Activated CD4-positive, alpha-beta T cell treated with anti-CD3 and anti-CD28 coated beads, Interleukin-2, amount 50 U/mL, for 1 hour (primary cell): Measurements from ENCODE around the gene SNX5.
A peak's percentile ranks its signal among the peaks of the same experiment; 100 is the strongest.
"Not testable (repeated sequence)": the region's sequence is repeated elsewhere in the genome, so short reads cannot be mapped to it uniquely, and the experiment has no call there.

Experiments used
- DNase-seq: peaks from one replicate; pipeline ENCODE4 v3.0.0-alpha.2; 2020

The SNX5 gene

DNA sequence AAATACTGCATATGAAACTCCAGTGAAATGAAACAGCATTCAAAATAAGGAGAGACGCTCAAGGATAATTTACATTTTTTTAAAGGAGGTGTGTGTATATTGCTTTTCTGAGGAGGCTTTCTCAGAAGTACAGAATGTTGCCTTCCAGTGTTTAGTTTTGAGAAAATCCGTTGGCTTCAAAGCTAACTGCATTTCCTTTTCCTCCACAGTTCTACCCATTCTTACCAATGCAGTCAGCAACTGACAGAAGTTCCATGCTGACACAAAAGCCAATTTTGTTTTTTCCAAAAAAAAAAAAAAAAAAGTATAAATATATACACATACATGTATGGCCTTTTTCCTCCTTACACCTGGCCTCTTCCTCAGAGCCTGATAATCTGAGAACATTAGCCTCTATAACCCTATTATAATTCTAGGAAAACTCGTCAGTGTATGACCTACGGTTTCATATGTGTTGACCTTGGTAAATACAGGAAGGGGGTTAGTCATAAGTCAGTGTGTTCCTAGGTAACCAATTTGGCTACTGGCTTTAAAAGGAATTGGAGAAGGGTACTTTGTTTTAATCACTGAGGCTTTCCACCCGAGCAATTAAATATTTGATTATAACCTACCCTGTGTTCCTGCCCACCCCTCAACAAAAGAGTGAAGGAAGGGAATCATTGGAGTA is 24.4 kb upstream of the SNX5 start:
- DNase-seq = no peak

DNA sequence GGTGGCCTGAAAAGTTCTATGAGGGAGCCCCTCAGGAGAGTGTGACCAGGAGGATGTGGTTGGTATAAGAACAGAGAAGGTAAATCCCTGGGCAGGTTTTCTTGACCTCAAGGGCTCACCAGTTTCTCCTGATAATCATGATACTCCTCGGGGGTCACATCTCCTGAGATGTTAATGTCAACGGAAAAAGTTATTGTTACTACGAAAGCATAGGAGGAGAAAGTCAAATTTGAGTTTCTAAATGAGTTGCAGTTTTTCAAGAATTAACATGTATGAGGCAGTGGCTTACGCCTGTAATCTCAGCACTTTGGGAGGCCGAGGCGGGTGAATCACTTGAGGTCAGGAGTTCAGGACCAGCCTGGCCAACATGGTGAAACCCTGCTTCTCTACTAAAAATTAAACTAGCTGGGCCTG is 23.6 kb upstream of the SNX5 start:
- DNase-seq = no peak

DNA sequence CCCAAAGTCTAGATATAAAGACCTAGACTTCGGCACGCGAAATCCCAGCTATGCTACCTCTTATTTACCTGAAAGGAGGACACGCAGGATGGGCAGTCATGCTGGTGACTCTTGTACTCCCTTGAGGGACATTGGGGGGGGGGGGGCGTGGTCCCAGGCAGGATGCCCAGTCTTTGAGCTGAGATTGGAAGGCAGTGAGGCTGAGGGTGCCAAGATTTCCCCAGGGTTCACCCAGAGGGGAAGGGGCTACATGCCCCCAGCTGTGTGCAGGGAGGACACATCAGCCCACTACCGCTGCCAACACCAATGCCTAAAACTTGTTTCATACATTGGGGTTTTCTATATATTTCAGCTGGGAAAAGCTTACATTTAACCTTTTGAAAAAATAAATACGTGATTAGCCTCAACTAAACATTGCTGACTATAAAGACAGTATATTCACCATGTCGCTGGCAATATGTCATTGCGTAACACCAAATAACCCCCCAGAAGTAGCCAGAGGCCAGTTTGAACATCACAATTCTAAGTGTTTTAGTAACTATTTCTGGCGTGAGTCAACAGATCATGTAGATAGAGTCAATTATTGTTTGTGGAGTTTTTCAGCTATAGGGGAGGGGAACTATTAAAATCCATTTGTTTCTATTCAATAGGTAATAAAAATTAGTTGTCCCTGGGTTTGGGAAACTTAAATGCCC is 21.8 kb upstream of the SNX5 start:
- no peak for DNase-seq

DNA sequence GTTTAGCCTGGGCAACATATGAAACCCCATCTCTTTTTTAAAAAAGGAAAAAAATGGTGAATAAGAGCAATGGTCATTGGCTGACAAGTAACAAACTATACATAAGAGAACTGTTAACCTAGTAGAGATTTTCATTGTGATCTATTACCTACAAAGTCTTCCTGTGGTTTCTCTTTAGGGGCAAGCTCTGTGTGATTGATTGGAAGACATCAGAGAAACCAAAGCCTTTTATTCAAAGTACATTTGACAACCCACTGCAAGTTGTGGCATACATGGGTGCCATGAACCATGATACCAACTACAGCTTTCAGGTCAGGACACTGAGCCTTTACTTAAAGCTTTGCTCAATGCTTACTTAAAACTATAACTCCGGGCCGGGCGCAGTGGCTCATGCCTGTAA is 19.4 kb upstream of the SNX5 start:
- no peak for DNase-seq

DNA sequence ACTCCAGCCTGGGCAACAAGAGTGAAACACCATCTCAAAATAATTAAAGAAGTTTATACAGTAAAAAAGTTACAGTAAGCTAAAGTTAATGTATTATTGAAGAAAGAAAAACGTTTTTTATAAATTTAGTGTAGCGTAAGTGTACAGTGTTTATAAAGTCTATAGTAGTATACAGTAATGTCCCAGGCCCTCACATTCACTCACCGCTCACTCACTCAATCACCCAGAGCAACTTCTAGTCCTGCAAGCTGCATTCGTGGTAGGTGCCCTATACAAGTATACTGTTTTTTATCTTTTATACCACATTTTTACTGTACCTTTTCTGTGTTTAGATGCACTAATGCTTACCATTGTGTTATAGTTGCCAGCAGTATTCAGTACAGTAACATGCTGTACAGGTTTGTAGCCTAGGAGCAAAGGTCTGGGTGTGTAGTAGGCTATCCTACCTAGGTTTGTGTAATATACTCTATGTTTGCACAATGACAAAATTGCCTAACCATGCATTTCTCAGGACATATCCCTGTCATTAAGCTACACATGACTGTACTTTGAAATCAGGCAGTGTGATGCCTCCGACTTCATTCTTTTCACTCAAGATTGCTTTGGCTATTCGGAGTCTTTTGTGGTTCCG is 16.9 kb upstream of the SNX5 start:
- no peak for DNase-seq

DNA sequence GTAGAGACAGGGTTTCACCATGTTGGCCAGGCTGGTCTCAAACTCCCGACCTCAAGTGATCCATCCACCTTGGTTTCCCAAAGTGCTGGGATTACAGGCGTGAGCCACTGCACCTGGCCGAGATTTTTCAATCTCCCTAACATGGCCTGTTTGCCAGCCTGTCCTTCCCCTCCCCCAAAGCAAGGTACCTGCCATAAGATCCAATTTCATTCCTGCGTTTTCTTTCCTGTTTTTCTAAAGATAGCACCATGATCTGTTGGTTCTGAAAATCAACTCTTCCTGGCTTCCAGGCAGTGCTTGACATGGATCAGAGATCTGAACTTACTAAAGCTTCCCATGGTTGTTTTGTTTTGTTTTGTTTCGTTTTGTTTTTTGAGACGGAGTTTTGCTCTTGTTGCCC is 7.7 kb upstream of the SNX5 start:
- no peak for DNase-seq

DNA sequence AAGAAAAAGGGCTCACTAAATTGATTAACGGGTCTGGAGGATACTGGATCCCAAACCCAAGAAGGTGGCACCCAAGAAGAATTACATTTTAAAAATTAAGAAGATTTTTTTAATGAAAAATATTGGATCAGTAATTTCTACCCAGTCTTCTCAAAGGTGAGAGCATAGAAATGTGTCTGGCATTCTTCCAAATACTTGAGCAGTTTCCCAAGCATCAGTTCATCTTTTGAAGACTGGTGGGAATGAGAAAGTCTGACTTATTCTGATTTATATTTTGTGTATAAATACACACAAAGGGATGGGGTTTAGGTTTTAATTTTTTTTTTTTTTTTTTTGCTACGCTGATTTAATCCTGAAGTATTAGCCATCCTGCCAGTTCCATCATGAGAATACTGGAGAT is 3.5 kb upstream of the SNX5 start:
- no peak for DNase-seq

DNA sequence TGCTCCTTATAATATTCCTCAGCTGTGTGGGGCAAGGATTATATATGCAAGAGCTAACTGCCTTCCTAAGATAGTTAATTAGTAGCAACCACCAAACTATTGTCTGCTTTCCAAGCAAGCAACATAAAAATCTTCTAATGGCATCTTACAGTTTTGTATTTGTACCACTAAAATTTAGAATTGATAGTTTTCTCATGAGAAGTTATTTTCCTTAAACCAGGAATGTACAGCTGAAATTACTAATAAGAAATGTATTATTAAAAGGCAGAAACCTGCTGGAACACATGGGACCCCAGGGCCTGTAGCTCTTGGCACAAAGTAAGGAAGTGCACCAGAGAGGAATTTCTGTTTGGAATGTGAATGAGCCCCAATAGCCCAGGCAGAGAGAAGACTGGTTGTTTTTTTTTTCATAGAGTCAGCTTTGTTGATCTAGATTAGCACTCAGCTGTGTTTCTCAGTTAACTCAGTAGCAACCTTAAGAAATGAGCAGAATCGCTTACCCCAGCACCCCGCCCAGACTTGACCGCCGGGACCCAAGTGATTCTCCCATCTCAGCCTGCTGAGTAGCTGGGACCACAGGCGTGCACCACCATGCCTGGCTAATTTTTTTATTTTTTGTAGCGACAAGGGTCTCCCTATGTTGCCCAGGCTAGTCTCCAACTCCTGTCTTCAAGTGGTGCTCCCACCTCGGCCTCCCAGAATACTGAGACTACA is 2.9 kb upstream of the SNX5 start:
- no peak for DNase-seq

DNA sequence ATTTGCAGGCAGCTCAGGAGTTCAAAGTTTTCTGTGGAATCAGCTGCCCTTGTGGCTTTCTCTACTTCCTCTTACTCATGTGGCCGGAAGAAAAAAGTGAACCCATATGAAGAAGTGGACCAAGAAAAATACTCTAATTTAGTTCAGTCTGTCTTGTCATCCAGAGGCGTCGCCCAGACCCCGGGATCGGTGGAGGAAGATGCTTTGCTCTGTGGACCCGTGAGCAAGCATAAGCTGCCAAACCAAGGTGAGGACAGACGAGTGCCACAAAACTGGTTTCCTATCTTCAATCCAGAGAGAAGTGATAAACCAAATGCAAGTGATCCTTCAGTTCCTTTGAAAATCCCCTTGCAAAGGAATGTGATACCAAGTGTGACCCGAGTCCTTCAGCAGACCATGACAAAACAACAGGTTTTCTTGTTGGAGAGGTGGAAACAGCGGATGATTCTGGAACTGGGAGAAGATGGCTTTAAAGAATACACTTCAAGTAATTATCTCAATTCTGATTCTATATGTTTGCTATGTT is 1.4 kb upstream of the SNX5 start:
- peak; percentile 10 for DNase-seq

DNA sequence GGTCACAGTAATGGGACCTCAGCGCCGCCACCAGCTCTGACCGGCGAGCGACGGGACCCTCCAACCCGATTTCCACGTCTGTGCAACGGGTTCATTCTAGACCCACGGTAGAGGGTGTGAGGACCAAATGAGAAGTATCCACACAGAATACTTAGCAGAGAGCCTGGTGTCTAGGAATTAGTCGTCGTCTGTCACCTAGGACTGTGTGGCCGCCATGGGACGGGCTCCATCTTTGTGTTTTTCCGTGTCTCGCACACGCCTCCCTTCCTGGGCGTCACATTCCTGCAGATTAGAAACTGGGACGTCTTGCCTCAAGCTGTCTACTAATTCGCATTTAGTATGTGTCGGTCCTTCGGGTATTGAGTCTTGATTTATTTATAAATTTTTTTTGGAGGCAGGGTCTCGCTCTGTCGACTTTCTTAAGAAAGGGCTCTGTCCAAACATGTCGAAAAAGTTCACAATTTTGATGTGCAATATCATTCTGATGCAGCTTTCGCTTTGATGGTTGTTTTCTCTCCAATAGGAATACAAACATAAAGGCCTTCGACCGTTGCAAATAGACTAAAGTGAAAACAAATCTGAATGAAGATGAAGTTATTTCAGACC is 787 bp upstream of the SNX5 start:
- DNase-seq = peak; percentile 20

DNA sequence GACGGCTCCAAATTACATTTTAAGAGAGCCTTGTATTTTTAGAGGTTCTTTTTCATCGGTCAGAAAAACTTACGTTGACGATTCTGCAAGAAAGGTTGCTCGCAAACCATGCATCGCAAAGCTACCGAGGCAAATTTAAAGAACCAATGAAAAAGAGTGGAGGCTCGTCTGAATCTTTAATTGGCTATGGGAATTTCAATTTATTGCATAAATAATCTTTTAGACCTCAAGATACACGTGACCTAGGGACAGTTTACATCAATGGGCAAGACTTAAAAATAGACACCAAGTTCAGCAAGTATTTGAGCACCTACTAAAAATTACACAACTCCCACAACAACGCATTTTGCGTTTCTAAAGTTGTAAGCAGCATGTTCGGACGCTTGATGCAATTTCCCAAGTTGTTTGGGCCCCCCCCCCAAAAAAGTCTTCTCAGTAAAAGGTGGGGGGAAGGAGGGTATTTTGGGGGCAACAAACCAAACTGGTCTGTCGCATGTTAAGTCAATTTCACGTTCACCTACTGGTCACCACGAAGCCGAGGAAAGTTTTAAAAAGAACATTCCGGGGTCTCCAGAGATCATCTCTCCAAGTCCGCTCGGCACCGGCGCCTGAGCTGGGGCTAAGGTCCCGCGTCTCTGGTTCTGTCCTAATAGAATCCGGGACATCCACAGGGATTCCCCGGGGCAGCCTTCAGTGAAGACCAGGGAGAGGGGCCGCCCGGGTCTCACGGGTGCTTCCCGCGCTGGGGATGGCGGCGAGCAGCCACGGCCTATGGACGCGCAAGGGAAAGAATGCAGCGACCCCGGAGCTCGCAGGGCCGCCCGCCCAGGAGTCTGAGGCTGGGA is 851 bp downstream of the SNX5 start:
- DNase-seq = no peak

DNA sequence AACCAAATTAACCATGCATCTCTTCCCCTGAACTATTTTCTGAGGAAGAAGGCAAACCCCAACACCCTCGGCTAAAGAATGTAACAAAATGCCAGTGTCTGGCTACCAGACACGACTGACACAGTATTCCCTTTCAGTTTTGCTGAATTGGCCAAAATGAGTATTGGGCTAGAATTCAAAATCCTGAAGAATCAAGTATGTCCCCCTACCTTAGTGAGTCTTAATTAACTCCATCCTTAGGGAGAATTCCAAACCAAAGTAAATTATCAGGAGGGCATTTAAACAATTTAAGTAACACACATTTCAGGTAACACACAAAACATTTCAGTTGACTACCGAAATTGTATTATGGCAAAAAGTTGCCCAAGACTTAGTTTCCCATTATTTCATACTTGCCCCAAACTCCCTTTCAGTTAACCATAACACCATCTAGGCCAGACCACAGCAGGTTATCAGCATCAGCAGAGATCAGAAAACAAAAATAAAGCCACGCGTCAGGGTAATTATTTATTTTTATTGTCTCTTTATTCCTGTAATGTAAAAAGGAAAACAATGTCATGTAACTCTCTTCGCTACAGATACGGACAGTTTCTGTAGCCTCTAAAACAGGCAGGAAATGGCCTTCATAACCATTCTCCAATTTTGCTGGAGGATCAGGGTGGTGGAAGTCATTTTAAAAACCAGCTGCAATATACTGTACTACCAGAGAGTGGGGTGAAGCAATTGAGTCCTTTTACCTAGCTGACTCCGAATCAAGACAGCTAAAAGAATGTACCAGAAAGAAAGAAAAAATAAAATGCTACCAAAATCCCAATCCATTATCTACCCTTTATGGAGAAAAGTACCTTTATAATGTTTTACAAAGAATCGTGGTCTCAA is 1.9 kb downstream of the SNX5 start:
- DNase-seq = no peak

DNA sequence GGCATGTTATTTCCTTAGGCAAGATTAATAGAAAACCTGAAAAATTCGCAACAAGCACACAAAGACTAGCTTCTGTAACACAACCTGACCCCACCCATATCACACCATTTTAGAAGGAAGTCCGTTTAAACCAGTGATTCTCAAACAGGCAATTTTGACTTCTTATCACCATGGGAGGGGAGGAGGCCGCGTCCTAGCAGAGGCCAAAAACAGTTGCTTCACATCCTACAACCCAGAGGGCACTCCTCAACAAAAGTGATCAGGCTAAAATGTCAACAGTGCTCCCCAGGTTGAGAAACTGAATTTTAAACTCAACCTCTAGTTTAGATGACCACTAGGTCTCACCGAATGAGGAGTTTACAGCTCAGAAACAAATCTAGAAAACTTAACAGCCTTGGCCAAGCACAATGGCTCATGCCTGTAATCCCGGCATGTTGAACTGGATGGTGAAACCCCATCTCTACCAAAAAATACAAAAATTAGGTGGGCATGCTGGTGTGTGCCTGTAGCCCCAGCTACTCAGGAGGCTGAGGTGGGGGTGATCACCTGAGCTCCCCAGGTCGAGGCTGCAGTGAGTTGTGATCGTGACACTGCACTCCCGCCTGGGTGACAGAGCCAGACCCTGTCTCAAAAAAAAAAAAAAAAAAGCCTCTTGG is 3.4 kb downstream of the SNX5 start:
- no peak for DNase-seq

DNA sequence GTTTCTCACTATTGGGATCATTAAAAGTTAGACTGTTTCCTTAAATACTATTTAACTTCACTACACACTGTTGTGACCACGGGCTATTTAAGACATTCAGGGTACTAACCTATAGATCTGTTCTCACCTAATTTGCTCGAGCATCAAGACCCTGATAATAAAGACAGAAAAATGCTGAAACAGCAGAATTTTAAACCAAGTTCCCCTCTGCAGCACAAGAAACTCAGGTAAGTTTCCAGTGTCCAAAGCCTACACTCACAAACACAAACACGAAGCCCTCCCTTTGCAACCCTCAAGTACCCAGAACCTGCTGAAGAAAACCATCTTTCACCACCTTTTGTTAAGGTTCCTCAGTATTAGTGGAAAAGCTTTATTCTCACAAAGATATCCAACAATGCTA is 4.0 kb downstream of the SNX5 start:
- no peak for DNase-seq

DNA sequence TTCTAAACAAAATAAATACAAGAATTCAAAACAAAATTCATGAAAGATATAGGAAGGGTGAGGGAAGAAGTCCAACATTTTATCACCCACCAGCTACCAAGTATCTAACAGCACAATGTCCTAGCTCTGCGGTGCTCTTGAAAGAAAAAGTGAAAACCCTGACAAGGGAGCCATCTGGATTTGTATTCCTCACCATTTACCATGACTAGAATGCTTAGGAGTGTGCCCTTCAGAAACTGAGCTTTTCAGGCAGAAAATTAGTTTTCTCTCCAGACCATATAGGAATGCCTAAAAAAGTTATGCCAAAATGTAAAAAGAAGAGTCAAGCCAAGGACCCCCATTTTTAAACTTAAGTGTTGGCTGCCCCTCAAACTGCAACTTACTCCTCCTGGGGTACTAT is 4.5 kb downstream of the SNX5 start:
- no peak for DNase-seq

DNA sequence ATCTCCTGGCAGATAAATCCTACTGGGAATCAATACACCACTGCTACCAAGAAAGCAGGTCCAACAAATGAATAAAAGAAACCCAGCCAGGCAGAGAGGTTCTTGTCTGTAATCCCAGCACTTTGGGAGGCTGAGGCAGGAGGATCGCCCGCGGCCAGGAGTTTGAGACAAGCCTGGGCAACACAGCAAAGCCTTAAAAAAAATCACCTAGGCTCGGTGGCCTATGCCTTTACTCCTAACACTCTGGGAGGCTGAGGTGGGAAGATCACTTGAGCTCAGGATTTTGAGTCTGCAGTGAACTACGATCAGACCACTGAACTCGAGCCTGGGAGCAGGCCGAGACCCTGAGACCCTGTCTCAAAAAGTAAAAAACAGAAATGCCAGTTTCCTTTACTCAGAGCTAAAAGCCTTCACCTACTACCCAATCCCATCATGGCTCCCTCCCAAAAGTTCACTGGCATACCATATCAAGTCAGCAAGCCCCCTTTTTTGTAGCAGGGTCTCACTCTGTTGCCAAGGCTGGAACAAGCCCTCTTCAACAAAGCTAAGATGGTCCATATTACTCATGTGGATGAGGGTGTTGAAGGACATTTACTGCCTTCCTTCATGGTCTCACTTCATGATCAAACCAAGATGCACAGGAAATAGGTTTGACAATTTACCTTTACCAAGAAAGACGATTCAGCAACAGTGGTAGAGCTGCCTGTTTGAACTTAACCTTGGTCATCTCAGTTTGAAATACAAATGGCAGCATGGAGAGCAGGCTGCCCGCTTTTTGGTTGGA is 5.3 kb downstream of the SNX5 start:
- no peak for DNase-seq

DNA sequence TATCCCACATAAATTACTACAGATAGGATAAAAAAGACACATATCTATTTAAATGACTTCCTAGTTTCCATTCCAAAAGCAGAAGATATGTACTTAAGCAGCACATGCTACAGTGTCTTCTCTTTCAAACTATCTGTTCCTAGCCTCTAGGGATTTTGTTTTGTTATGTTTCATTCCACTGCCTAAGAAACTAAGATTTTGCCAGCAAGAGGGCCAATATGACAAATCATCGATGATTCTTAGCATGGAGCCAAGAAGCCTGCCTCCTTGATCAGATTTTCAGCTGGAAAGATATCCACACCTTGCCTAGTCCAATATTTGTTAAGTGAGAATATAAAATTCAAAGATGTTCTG is 7.0 kb downstream of the SNX5 start:
- no peak for DNase-seq

DNA sequence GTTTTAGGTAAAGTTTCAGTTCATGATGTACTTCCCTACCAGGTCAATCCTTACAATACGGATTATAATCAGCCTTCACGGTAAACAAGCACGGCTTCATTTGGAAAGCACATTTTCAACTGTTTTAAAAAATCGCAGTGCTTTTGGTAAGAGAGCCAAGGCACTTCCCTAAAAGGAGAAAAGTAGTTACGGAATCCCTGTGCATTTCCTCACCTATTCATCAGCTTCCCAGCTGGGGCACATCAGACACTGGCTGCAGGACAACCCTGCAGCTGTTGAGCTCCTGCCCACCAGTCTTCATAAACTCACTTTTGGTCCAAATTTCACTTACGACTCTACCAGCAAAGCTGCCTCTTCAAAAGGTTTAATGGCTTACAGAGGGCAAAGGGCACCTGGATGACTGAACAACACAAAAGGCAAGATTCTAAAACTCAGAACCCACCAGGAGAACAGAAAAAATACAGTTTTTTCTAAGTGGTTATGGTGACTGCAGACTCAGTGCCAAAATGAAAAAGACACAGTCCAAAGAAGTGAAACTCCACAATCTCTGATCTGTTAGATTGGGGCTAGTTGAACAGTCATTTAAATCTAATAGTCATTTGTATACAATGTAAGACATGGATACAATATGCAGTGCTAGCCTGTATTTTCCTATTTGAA is 7.5 kb downstream of the SNX5 start:
- DNase-seq = no peak

DNA sequence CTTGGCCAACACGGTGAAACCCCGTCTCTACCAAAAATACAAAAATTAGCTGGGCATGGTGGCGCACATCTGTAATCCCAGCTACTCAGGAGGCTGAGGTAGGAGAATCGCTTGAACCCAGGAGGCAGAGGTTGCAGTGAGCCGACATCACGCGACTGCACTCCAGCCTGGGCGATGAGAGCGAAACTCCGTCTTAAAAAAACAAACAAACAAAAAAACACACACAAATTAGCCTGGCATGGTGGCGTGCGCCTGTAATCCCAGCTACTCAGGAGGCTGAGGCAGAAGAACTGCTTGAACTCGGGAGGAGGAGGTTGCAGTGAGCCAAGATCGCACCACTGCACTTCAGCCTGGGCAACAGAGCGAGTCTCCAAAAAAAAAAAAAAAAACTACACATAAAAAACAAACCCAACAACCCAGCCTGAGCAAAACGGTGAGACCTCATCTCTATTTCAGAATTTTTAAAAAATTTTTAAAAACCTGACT is 8.2 kb downstream of the SNX5 start:
- not testable (repeated sequence) for DNase-seq
